CD4-positive, alpha-beta memory T cell (primary cell): Measurements from ENCODE around the gene AQP7. TPM values are rescaled to one million over a fixed set of nuclear protein-coding genes. Genes with fewer than 3 reads are reported as not detected.

ENCODE experiments used
- CTCF ChIA-PET: fragments of 350-600 bp; sonication (Branson Sonifier 250); formaldehyde crosslinking; loops from one replicate; lab custom pipeline; 2021; ENCODE audit warnings: inconsistent platforms; ENCODE audit not compliant: partially characterized antibody; lab: Charles Lee
- POLR2A ChIA-PET: fragments of 350-600 bp; sonication (Branson Sonifier 250); formaldehyde crosslinking; loops from one replicate; lab custom pipeline; 2021; ENCODE audit not compliant: partially characterized antibody; lab: Charles Lee
- DNase-seq, 5 donors: peaks; one replicate each; pipeline versions ENCODE4 v3.0.0 to v3.0.0-alpha.2; 2020 to 2022; ENCODE audit warnings: mixed read lengths in 1 of 5
- H3K27ac ChIP-seq: one replicate; pipeline ENCODE4 v1.7.0; 2013; ENCODE audit warnings: low read depth, low read length
- H3K27me3 ChIP-seq: 2 replicates; pipeline ENCODE4 v1.7.0; 2013; ENCODE audit warnings: mild to moderate bottlenecking, low read length, moderate library complexity; ENCODE audit not compliant: insufficient read depth
- H3K36me3 ChIP-seq: 2 replicates; pipeline ENCODE4 v1.7.0; 2013; ENCODE audit warnings: mild to moderate bottlenecking, low read length, moderate library complexity; ENCODE audit not compliant: insufficient read depth
- H3K4me1 ChIP-seq: 2 replicates; pipeline ENCODE4 v1.7.0; 2013; ENCODE audit warnings: mild to moderate bottlenecking, low read length, moderate library complexity; ENCODE audit not compliant: insufficient read depth
- H3K4me3 ChIP-seq, 2 donors: one replicate each; pipeline ENCODE4 v1.7.0; 2013; ENCODE audit warnings: low read length in 2 of 2, mild to moderate bottlenecking in 1 of 2
- H3K9me3 ChIP-seq, 2 donors: one replicate each; pipeline ENCODE4 v1.7.0; 2013; ENCODE audit warnings: low read length in 2 of 2, control low read depth in 1 of 2; ENCODE audit not compliant: control insufficient read depth in 1 of 2
- H3K27ac Mint-ChIP-seq, 7 donors: one replicate each; pipeline ENCODE4 v1.8.0; 2020 to 2021; ENCODE audit warnings: mixed read lengths in 7 of 7, mild to moderate bottlenecking in 6 of 7, inconsistent platforms in 3 of 7, moderate library complexity in 3 of 7
- H3K27me3 Mint-ChIP-seq, 2 donors: one replicate each; pipeline ENCODE4 v1.8.0; 2020 to 2021; ENCODE audit warnings: mixed read lengths in 2 of 2
- H3K36me3 Mint-ChIP-seq, 2 donors: one replicate each; pipeline ENCODE4 v1.8.0; 2020 to 2021; ENCODE audit warnings: mixed read lengths in 2 of 2, inconsistent platforms in 1 of 2, mild to moderate bottlenecking in 1 of 2
- H3K4me1 Mint-ChIP-seq, 4 donors: one replicate each; pipeline ENCODE4 v1.8.0; 2020 to 2021; ENCODE audit warnings: mixed read lengths in 4 of 4, mild to moderate bottlenecking in 1 of 4
- H3K4me3 Mint-ChIP-seq, 8 donors: one replicate each; pipeline ENCODE4 v1.8.0; 2020 to 2021; ENCODE audit warnings: mixed read lengths in 8 of 8, mild to moderate bottlenecking in 7 of 8, moderate library complexity in 6 of 8, inconsistent platforms in 3 of 8
- H3K9me3 Mint-ChIP-seq, 8 donors: one replicate each; pipeline ENCODE4 v1.8.0; 2020 to 2021; ENCODE audit warnings: mixed read lengths in 8 of 8, mild to moderate bottlenecking in 5 of 8, inconsistent platforms in 3 of 8, moderate library complexity in 1 of 8
- intact Hi-C: fragments of 100-400 bp; cut with micrococcal nuclease; formaldehyde crosslinking; loops from one replicate; pipeline ENCODE4 v1.15.1; 2023
- polyA plus RNA-seq, 2 donors: library from polyadenylated mRNA; unstranded; fragments of 300-500 nt; fragmentation: Illumina TruSeq; gene quantifications; one replicate each; pipeline ENCODE4 v1.2.3, GENCODE V29; 2021
- total RNA-seq, 2 experiments: library from RNA; stranded (reverse); gene quantifications; one replicate each; pipeline ENCODE4 v1.2.3, GENCODE V29; 2021

The AQP7 gene
- total and polyA plus RNA-seq, 4 experiments from 2014 or later = 0.30 to 0.81 TPM; not detected in 2

DNA sequence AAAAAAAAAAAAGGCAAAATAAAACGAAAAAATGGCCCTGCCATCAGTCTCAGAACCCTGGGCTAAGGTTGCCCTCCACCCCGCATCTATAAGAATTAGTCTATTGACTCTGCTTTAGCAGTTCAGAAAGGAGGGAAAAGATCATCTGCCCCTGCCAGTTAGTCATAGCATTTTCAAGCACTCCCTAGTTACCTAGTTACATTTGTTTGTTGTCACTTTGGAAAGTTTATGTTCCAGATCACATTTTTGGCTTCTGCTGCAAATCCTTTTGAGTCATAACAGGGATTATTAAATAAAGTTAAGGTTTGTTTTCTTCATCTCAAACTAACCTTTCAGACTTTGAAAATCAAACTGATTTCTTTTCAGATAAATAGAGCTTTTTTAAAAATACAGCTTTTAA is 52.1 kb downstream of the AQP7 start:
- Histone ChIP-seq H3K4me1 (no peaks in the 10 kb centered on the region), H3K4me3 (no peak overlapping the region), H3K27me3 (no peaks in the 10 kb centered on the region), H3K36me3 (peaks cover 21% of the 10 kb centered on the region), H3K27ac (no peak overlapping the region), H3K9me3 (no peaks in the 10 kb centered on the region)
- H3K36me3 Mint-ChIP-seq = peaks cover 55 to 71% of the 10 kb centered on the region in 2 donors
- H3K4me1 Mint-ChIP-seq = peaks cover 0 to 3% (median 0%) of the 10 kb centered on the region in 4 donors
- H3K4me3 Mint-ChIP-seq = no peak overlapping the region
- intact Hi-C loops = no loop called here
- CTCF ChIA-PET = interaction anchor here (0.8 to 2.1 kb wide), 3 partner anchors 10 to 66 kb away, joined by 3 to 9 read pairs (median 4); no protein-coding TSS in a partner anchor
- POLR2A ChIA-PET = interaction anchor here (1.5 kb wide), 1 partner anchor 60 kb away, joined by 6 read pairs; the partner anchor contains the start of gene NFX1
- DNase-seq = no peak
- no peaks in the 10 kb centered on the region for H3K9me3 Mint-ChIP-seq
- H3K27ac Mint-ChIP-seq = peak overlapping the region in 1 of 7 donors; percentile 50
- no peaks in the 10 kb centered on the region for H3K27me3 Mint-ChIP-seq

- Mint-ChIP-seq H3K27me3 (no peaks in the 10 kb centered on the region), H3K4me3 (no peak overlapping the region), H3K36me3 (peaks cover 50 to 71% of the 10 kb centered on the region in 2 donors), H3K27ac (peak overlapping the region in 1 of 7 donors; percentile 47), H3K9me3 (no peaks in the 10 kb centered on the region), H3K4me1 (peaks cover 0 to 1% (median 0%) of the 10 kb centered on the region in 4 donors)
- H3K4me3 ChIP-seq = no peak overlapping the region
- H3K4me1 ChIP-seq = no peaks in the 10 kb centered on the region
- no peaks in the 10 kb centered on the region for H3K27me3 ChIP-seq
- no peak for DNase-seq
- CTCF ChIA-PET = interaction anchor here (2.1 kb wide), 1 partner anchor 25 kb away, joined by 9 read pairs; no protein-coding TSS in a partner anchor
- intact Hi-C loops = no loop called here
- no peaks in the 10 kb centered on the region for H3K9me3 ChIP-seq
- POLR2A ChIA-PET = interaction anchor here (0.6 kb wide), 1 partner anchor 35 kb away, joined by 3 read pairs; no protein-coding TSS in a partner anchor
- H3K27ac ChIP-seq = no peak overlapping the region
- H3K36me3 ChIP-seq = peaks cover 23% of the 10 kb centered on the region
These were observed 52.6 kb downstream of the AQP7 start for GRCh38 chr9:33349743-33350142.

DNA sequence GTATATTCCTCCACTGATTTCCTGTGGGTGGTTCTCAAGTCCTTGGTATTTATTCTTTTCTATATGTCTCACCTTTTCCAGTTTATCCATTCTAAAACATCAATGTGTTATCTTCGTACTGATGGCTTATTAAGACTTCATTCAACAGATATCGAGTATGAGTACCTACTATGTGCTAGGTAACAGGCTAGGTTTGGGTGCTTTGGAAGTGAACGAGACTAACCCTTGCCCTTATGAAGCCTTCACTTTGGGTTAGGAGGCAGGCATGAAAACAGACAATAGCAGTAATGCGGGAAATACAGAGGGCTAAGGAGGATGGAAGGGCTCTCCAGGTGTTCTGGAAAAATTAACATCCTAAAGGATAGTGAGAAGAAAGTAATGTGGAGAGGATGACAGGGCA is 53.4 kb downstream of the AQP7 start:
- Histone ChIP-seq H3K27me3 (no peaks in the 10 kb centered on the region), H3K9me3 (no peaks in the 10 kb centered on the region), H3K4me3 (no peak overlapping the region), H3K4me1 (no peaks in the 10 kb centered on the region), H3K27ac (no peak overlapping the region), H3K36me3 (peaks cover 26% of the 10 kb centered on the region)
- no peaks in the 10 kb centered on the region for H3K9me3 Mint-ChIP-seq
- POLR2A ChIA-PET = no interaction called here
- no peak for DNase-seq
- no peaks in the 10 kb centered on the region for H3K27me3 Mint-ChIP-seq
- H3K4me3 Mint-ChIP-seq = no peak overlapping the region
- CTCF ChIA-PET = interaction anchor here (2.1 kb wide), 1 partner anchor 25 kb away, joined by 9 read pairs; no protein-coding TSS in a partner anchor
- H3K27ac Mint-ChIP-seq = peak overlapping the region in 1 of 7 donors; percentile 11
- H3K4me1 Mint-ChIP-seq = peaks cover 0 to 1% (median 0%) of the 10 kb centered on the region in 4 donors
- intact Hi-C loops = no loop called here
- peaks cover 47 to 68% of the 10 kb centered on the region in 2 donors for H3K36me3 Mint-ChIP-seq

DNA sequence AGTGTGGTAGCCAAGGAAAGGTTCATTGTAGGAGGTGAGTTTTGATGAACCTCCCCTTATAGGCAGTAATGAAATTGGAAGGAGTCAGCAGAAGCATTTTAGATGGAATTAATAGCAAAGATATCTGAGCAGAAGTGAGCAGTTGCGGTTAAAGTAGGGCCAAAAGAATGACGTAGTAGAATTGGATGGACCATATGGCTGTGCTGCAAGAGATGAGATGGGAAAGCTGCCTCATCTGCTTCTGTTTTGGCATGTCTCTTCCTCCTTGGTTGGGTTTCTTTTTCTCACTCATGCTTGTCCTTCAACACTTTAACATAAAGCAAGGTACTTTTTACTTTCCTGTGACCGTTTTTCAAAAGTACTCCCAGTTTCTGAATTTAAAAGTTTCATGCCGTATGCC is 55.8 kb downstream of the AQP7 start:
- ChIA-PET POLR2A (no interaction called here), CTCF (no interaction called here)
- intact Hi-C loops = no loop called here
- no peaks in the 10 kb centered on the region for H3K27me3 ChIP-seq
- no peak for DNase-seq
- H3K4me1 ChIP-seq = no peaks in the 10 kb centered on the region
- Mint-ChIP-seq H3K36me3 (peaks cover 58 to 70% of the 10 kb centered on the region in 2 donors), H3K9me3 (no peaks in the 10 kb centered on the region), H3K4me1 (peaks cover 0 to 1% (median 0%) of the 10 kb centered on the region in 4 donors), H3K4me3 (no peak overlapping the region), H3K27ac (peak overlapping the region in 3 of 7 donors; percentile 63 to 72 (median 70)), H3K27me3 (no peaks in the 10 kb centered on the region)
- no peak overlapping the region for H3K4me3 ChIP-seq
- no peak overlapping the region for H3K27ac ChIP-seq
- no peaks in the 10 kb centered on the region for H3K9me3 ChIP-seq
- H3K36me3 ChIP-seq = peaks cover 37% of the 10 kb centered on the region

DNA sequence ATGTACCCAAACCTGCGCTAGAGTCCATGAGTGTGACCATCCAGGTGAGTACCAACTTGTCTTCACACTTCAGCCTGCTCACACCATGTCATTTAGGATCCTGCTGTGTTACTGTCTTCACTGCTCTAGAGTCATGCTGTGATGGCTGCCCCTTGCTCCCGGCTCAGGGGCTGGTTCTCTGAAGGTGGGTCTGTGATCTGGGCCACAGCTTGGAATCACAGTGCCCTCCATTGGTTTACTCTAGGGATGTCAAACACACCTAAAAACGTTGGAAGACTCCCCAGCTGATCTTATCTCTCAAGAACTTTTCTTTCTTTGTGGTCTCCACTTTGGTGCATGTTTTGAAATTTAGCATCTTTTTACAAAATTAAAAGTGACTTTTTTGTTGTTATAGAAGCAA is 58.2 kb downstream of the AQP7 start:
- Mint-ChIP-seq H3K27ac (peak overlapping the region in 3 of 7 donors; percentile 6 to 57 (median 42)), H3K9me3 (peaks cover under 1 to 18% (median 9%) of the 10 kb centered on the region in 8 donors), H3K36me3 (peaks cover 74 to 80% of the 10 kb centered on the region in 2 donors), H3K27me3 (no peaks in the 10 kb centered on the region), H3K4me1 (peaks cover 0 to 6% (median 3%) of the 10 kb centered on the region in 4 donors), H3K4me3 (no peak overlapping the region)
- intact Hi-C loops = no loop called here
- Histone ChIP-seq H3K27ac (no peak overlapping the region), H3K4me3 (no peak overlapping the region), H3K9me3 (peaks cover 0 to 4% of the 10 kb centered on the region in 2 donors), H3K27me3 (no peaks in the 10 kb centered on the region), H3K36me3 (peaks cover 52% of the 10 kb centered on the region), H3K4me1 (no peaks in the 10 kb centered on the region)
- ChIA-PET CTCF (no interaction called here), POLR2A (no interaction called here)
- no peak for DNase-seq

DNA sequence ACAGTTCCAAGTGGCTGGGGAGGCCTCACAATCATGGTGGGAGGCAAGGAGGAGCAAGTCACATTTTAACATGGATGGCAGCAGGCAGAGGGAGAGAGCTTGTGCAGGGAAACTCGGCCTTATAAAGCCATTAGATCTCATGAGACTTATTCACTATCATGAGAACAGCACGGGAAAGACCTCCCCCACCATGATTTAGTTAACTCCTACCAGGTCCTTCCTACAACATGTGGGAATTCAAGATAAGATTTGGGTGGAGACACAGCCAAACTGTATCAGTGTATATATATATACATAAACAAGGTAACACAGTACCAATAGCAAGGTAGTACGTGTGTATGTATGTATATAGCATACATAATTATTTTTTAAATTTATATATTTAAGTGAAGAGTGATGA is 61.2 kb downstream of the AQP7 start:
- peak overlapping the region in 3 of 7 donors; percentile 51 to 54 (median 53) for H3K27ac Mint-ChIP-seq

DNA sequence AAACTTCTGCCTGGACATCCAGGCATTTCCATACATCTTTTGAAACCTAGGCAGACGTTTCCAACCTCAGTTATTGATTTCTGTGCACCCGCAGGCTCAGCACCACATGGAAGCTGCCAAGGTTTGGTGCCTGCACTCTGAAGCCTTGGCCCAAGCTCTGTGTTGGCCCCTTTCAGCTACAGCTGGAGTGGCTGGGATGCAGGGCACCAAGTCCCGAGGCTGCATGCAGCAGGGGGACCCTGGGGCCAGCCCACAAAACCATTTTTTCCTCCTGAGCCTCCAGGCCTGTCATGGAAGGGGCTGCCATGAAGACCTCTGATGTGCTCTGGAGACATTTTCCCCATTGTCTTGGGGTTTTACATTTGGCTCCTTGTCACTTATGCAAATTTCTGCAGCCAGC is 62.2 kb downstream of the AQP7 start:
- no peak for DNase-seq
- intact Hi-C loops = no loop called here
- POLR2A ChIA-PET = no interaction called here
- H3K27me3 ChIP-seq = no peaks in the 10 kb centered on the region
- H3K4me3 ChIP-seq = no peak overlapping the region
- CTCF ChIA-PET = no interaction called here
- Mint-ChIP-seq H3K9me3 (peaks cover 2 to 20% (median 12%) of the 10 kb centered on the region in 8 donors), H3K4me1 (peaks cover 0 to 6% (median 4%) of the 10 kb centered on the region in 4 donors), H3K27ac (no peak overlapping the region), H3K36me3 (peaks cover 55 to 64% of the 10 kb centered on the region in 2 donors), H3K27me3 (no peaks in the 10 kb centered on the region), H3K4me3 (no peak overlapping the region)
- H3K36me3 ChIP-seq = peaks cover 44% of the 10 kb centered on the region
- no peaks in the 10 kb centered on the region for H3K4me1 ChIP-seq
- peaks cover 0 to 4% of the 10 kb centered on the region in 2 donors for H3K9me3 ChIP-seq
- H3K27ac ChIP-seq = no peak overlapping the region

More for the DNA sequence above, 61.2 kb downstream of the AQP7 start:
- Mint-ChIP-seq H3K36me3 (peaks cover 59 to 67% of the 10 kb centered on the region in 2 donors), H3K4me3 (no peak overlapping the region), H3K4me1 (peaks cover 0 to 6% (median 4%) of the 10 kb centered on the region in 4 donors), H3K27me3 (no peaks in the 10 kb centered on the region), H3K9me3 (peaks cover 2 to 20% (median 12%) of the 10 kb centered on the region in 8 donors)
- POLR2A ChIA-PET = no interaction called here
- H3K36me3 ChIP-seq = peaks cover 54% of the 10 kb centered on the region
- no peak for DNase-seq
- intact Hi-C loops = no loop called here
- H3K27ac ChIP-seq = no peak overlapping the region
- H3K27me3 ChIP-seq = no peaks in the 10 kb centered on the region
- peaks cover 0 to 4% of the 10 kb centered on the region in 2 donors for H3K9me3 ChIP-seq
- H3K4me3 ChIP-seq = no peak overlapping the region
- CTCF ChIA-PET = no interaction called here
- H3K4me1 ChIP-seq = no peaks in the 10 kb centered on the region
